Mucosa of gallbladder (tissue), 1 donor: ENCODE results near the gene DNAH12. TPM values are rescaled to one million over a fixed set of nuclear protein-coding genes. Genes with fewer than 3 reads are reported as not detected.
"Not testable (repeated sequence)": the region's sequence is repeated elsewhere in the genome, so short reads cannot be mapped to it uniquely, and the experiment has no call there.

Source experiments
- DNase-seq: peaks from one replicate; pipeline ENCODE4 v3.0.0-alpha.2; 2020; ENCODE audit warnings: low spot score
- total RNA-seq: library from RNA; stranded (reverse); gene quantifications from one replicate; pipeline ENCODE4 v1.2.1, GENCODE V29; 2021
- donor health status: DM: no; HTN: no; CAD: no.

DNAH12 gene
- total RNA-seq, 1 donor from 2014 or later = 0.52 TPM

DNA sequence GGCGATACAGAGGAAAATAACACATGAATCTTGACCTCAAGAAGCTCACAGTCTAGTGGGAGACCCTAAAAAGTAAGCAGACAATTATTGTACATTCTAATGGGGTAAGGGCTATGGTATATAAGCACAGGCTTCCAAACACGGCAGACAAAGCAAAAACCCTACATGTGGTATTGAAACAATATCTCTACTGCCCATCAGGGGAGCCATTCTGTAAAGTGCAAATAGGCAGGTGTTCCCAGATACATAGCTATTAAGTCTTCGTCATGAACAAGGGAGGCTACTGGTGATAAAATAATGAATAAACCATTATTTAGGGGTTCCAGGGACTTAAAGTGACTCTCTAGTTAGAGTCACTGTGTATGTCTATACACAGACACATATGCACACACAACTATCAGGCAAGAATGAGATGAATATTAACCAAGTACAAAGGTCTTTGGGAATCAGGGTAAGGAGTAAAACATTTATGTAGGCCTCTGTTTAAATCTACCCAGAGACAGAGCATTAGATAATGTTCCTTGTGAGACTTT lies 213.0 kb downstream of the DNAH12 start:
- DNase-seq = no peak

DNA sequence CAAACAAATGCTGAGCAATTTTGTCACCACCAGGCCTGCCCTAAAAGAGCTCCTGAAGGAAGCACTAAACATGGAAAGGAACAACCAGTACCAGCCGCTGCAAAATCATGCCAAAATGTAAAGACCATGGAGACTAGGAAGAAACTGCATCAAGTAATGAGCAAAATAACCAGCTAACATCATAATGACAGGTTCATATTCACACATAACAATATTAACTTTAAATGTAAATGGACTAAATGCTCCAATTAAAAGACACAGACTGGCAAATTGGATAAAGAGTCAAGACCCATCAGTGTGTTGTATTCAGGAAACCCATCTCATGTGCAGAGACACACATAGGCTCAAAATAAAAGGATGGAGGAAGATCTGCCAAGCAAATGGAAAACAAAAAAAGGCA lies 217.6 kb downstream of the DNAH12 start:
- not testable (repeated sequence) for DNase-seq

DNA sequence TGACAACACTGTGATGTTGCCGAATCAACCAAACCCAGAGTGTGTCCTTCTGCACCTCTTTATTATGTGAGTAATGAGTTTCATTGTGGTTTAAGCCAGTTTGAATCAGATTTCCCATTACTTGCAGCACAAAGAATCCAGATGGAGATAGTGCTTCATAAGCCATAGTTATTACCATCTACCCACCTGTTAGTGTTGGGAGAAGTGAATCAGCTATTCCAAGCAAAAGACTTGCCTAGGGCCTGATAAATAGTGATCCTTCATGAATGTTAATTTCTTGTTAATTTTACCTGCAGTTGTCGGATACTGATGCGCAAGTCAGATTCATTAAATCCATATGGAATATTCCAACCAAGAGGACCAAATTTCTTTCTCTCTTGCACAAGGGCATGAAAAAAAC lies 229.9 kb downstream of the DNAH12 start:
- no peak for DNase-seq

GRCh38 chr3:57309769-57310360 lies 234.3 kb downstream of the DNAH12 start:
- no peak for DNase-seq

DNA sequence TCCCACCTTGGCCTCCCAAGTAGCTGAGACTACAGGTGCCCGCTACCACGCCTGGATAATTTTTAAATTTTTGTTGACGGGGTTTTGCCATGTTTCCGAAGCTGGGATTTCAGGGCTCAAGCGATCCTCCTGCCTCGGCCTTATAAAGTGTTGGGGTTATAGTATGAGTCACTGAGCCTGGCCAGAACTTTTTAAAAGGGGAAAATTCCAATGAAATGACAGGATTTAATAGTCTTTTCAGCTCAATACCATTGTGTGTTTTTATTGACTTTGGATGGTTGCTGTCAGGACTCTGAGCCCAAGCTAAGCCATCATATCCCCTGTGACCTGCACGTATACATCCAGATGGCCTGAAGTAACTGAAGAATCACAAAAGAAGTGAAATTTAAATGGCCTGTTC lies 240.6 kb downstream of the DNAH12 start:
- DNase-seq = not testable (repeated sequence)

DNA sequence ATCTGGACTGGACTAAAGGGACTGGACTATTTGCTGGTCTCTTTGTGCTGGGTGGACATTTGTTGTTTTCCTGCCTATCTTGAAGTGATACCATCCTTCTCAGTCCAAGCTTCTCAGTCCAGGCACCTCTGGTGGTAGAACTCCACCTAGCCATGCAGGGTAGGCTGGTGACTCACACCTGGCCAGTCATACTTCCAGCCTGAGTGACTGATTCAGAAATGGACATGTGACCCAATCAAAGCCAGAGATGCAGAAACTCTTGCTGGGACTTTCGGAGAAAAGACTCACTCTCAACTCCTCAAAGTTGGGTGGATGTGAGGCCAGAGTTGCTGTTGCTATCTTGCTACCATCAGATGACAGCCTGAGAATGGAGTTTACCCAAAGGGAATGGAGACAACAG lies 246.1 kb downstream of the DNAH12 start:
- peak; percentile 20 for DNase-seq

GRCh38 chr3:57292897-57293526 lies 251.1 kb downstream of the DNAH12 start:
- no peak for DNase-seq

GRCh38 chr3:57292159-57292896 lies 251.8 kb downstream of the DNAH12 start, which contains the start of gene ASB14:
Gene ASB14 (minus strand): TSS chr3:57292685. CDS start chr3:57292033, 652 bp downstream.
- DNase-seq = no peak

DNA sequence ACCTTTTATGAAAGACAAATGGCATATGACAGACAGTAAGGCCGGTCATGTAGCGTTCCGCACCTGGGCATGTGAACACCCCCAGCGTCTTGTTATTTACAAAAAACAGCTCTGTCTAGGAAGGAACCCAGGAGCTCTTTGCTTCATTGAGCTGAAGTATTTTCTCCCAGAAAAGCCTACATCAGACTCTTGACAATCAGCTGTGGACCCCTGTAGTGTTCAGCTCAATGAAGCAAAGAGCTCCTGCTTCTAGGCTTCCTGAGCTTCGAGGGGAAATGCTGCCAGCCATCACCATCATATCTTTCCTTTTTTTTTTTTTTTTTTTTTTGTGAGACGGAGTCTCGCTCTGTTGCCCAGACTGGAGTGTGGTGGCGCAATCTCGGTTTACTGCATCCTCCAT lies 255.7 kb downstream of the DNAH12 start:
- no peak for DNase-seq

GRCh38 chr3:57287205-57287604 lies 256.9 kb downstream of the DNAH12 start:
- no peak for DNase-seq

GRCh38 chr3:57283334-57283733 lies 260.8 kb downstream of the DNAH12 start:
- DNase-seq = no peak

DNA sequence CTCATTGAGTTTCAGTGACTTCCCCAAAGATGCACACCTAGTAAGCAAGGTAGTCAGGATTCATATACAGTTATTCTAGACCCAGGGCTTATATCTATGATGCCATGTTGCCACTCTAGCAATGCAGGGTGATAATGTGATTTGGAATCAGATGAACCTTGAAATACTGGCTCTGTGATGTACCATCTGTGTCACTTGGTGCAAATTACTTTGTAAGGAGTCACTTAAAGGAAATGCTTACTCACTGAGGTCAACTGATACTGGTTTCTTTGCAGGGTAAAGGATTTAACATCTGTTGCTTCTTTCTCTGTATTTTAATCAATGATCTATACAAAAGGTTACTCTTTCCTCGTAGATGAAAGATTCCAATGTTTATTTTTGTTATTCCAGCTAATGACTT lies 262.4 kb downstream of the DNAH12 start:
- DNase-seq = no peak

GRCh38 chr3:57279685-57280084 lies 264.5 kb downstream of the DNAH12 start:
- no peak for DNase-seq

DNA sequence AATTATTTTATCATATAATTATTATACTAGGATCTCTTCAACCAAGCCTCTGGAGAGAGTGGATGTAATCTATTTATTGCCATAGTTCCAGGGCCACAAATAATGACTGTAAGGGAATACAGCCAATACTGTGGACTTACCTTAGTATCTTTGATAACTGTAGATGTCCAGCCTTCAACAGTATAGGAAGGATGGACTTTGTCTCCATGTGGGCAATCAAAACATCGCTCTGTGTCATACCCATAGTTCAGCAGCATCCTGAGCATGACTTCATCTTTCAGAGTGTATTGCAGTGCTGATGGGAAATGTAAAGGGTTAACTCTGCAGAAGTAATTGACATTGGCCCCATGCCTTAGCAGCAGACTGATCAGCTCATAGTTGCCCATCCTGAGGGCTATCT lies 265.9 kb downstream of the DNAH12 start:
- DNase-seq = no peak

DNA sequence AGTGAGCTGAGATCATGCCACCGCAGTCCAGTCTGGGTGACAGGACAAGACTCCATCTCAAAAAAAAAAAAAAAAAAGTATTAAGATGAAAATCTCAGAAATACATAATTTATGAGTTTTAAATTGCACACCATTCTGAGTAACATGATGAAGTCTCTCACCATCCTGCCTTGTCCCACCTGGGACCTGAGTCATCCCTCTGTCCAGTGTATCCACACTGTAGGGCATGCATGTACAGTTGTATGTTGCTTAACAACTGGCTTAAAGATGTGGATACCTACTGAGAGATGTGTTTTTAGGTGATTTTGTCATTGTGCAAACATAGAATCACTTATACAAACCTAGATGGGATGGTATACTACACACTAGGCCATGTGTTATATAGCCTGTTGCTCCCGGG lies 268.8 kb downstream of the DNAH12 start:
- no peak for DNase-seq

DNA sequence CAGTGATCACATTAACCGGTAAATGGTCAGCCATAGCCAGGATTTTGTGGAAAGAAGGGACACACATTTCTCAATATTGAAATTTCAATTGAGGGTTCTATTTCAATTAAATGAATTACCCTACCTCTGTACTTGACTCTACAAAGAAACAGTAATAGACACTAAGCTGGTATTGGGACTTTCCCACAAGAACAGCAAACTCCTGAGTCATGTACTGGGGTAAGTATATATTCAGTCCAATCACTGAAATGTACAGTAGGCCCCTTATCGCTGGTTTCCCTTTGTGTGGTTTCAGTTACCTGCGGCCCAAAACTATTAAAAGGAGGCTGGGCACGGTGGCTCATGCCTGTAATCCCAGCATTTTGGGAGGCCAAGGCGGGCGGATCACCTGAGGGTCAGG lies 269.3 kb downstream of the DNAH12 start:
- DNase-seq = no peak

GRCh38 chr3:57268416-57268815 lies 275.7 kb downstream of the DNAH12 start:
- no peak for DNase-seq

- no peak for DNase-seq
Observed at GRCh38 chr3:57261929-57262328, 282.2 kb downstream of the DNAH12 start.

GRCh38 chr3:57261119-57261518 lies 283.0 kb downstream of the DNAH12 start:
- DNase-seq = no peak

DNA sequence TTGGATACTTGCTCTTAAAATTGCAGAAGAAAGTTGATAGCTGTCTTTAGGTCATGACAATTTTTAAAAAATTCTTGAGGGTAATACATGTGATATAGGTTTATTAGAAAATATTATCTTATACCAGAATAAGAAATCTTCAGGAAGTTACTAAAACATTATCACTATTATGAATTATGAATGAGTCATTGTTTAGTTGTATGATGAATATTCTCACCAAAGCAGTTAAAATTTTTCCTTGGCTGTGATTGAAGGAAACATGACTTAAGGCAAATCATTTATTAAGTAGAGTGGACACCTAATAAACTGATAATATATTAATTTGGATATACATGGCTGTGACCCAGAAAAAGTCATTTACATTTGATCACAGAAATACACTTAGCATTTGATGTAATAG lies 286.5 kb downstream of the DNAH12 start:
- DNase-seq = no peak

- no peak for DNase-seq
Observed at GRCh38 chr3:57256844-57257243, 287.3 kb downstream of the DNAH12 start.

GRCh38 chr3:57252404-57252803 lies 291.7 kb downstream of the DNAH12 start:
- DNase-seq = no peak

- no peak for DNase-seq
Observed at GRCh38 chr3:57244946-57245345, 299.2 kb downstream of the DNAH12 start.
